ENCODE results near the gene WSB1. TPM values are rescaled to one million over a fixed set of nuclear protein-coding genes. Genes with fewer than 3 reads are reported as not detected.

WSB1 gene
- total RNA-seq, 1 donor = 102 TPM

DNA sequence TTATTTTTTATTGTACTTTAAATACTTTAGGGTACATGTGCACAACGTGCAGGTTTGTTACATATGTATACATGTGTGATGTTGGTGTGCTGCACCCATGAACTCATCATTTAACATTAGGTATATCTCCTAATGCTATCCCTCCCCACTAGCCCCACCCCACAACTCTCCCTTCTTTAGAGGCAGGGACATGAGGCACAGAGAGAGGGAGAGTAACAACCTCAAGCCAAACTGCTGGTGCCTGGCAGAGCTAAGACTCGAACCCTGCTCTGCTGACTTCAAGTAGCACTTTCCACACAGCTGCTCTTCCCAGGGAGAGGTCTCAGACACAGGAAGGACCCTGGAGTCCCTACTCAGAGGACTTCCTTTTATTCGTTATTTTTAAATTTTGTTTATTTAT is 69.4 kb downstream of the WSB1 start:
- Histone ChIP-seq H3K9me3 (ENCODE audit: low read depth, low read length) (no peaks in the 10 kb centered on the region), H3K4me1 (ENCODE audit: insufficient read depth, low read length) (no peaks in the 10 kb centered on the region), H3K27me3 (ENCODE audit: insufficient read depth, low read length) (no peaks in the 10 kb centered on the region), H3K4me3 (ENCODE audit: low read length) (no peak overlapping the region)

Other genes with a start within 250 kb of the WSB1 start
- 23.5 TPM for gene KSR1, start 162.3 kb downstream of the WSB1 start, total RNA-seq

Measured in mononuclear cell (primary cell).